Measurements from ENCODE around the gene MT1A. TPM values are rescaled to one million over a fixed set of nuclear protein-coding genes. Genes with fewer than 3 reads are reported as not detected.

MT1A gene
- total RNA-seq, 1 donor from 2014 or later, result not detected

GRCh38 chr16:56607675-56608042 is 30.8 kb upstream of the MT1A start:
- no peak for DNase-seq (ENCODE audit: extremely low spot score, unreplicated experiment)
- Mint-ChIP-seq H3K4me1 (ENCODE audit: unreplicated experiment) (peaks cover 51% of the 10 kb centered on the region), H3K9me3 (ENCODE audit: unreplicated experiment) (no peaks in the 10 kb centered on the region), H3K36me3 (ENCODE audit: unreplicated experiment) (no peaks in the 10 kb centered on the region), H3K27me3 (ENCODE audit: unreplicated experiment) (no peaks in the 10 kb centered on the region), H3K27ac (ENCODE audit: unreplicated experiment) (peak overlapping the region; percentile 99), H3K4me3 (ENCODE audit: unreplicated experiment) (peak overlapping the region; percentile 55)
- TF ChIP-seq CTCF (IDR thresholded peaks at IDR 0.05), result no peak

- Mint-ChIP-seq H3K27me3 (ENCODE audit: unreplicated experiment) (no peaks in the 10 kb centered on the region), H3K9me3 (ENCODE audit: unreplicated experiment) (no peaks in the 10 kb centered on the region), H3K36me3 (ENCODE audit: unreplicated experiment) (no peaks in the 10 kb centered on the region), H3K4me1 (ENCODE audit: unreplicated experiment) (peaks cover 51% of the 10 kb centered on the region), H3K27ac (ENCODE audit: unreplicated experiment) (peak within 1 kb of the TSS; percentile 99), H3K4me3 (ENCODE audit: unreplicated experiment) (peak within 1 kb of the TSS; percentile 90)
- peak; percentile 96 for DNase-seq (ENCODE audit: extremely low spot score, unreplicated experiment)
- no peak for TF ChIP-seq CTCF (IDR thresholded peaks at IDR 0.05)
Measured at GRCh38 chr16:56608043-56608875, 30.2 kb upstream of the MT1A start, which contains the start of gene MT2A. MT2A (plus strand) TSS chr16:56608584; CDS start chr16:56608656, 72 bp downstream.

- Mint-ChIP-seq H3K27me3 (ENCODE audit: unreplicated experiment) (no peaks in the 10 kb centered on the region), H3K9me3 (ENCODE audit: unreplicated experiment) (no peaks in the 10 kb centered on the region), H3K4me3 (ENCODE audit: unreplicated experiment) (peak overlapping the region; percentile 90), H3K4me1 (ENCODE audit: unreplicated experiment) (peaks cover 50% of the 10 kb centered on the region), H3K27ac (ENCODE audit: unreplicated experiment) (peak overlapping the region; percentile 98), H3K36me3 (ENCODE audit: unreplicated experiment) (no peaks in the 10 kb centered on the region)
- DNase-seq (ENCODE audit: extremely low spot score, unreplicated experiment), result no peak
- TF ChIP-seq CTCF (IDR thresholded peaks at IDR 0.05), result no peak
Measured at GRCh38 chr16:56608876-56609462, 29.5 kb upstream of the MT1A start.

GRCh38 chr16:56609463-56609921 is 29.0 kb upstream of the MT1A start:
- TF ChIP-seq CTCF (IDR thresholded peaks at IDR 0.05), result no peak
- Mint-ChIP-seq H3K4me3 (ENCODE audit: unreplicated experiment) (peak overlapping the region; percentile 90), H3K36me3 (ENCODE audit: unreplicated experiment) (no peaks in the 10 kb centered on the region), H3K27me3 (ENCODE audit: unreplicated experiment) (no peaks in the 10 kb centered on the region), H3K9me3 (ENCODE audit: unreplicated experiment) (no peaks in the 10 kb centered on the region), H3K4me1 (ENCODE audit: unreplicated experiment) (peaks cover 56% of the 10 kb centered on the region), H3K27ac (ENCODE audit: unreplicated experiment) (peak overlapping the region; percentile 98)
- DNase-seq (ENCODE audit: extremely low spot score, unreplicated experiment), result no peak

GRCh38 chr16:56610017-56610608 is 28.4 kb upstream of the MT1A start:
- Mint-ChIP-seq H3K27me3 (ENCODE audit: unreplicated experiment) (no peaks in the 10 kb centered on the region), H3K27ac (ENCODE audit: unreplicated experiment) (peak overlapping the region; percentile 98)

More at GRCh38 chr16:56610017-56610608, 28.4 kb upstream of the MT1A start:
- H3K4me3 Mint-ChIP-seq (ENCODE audit: unreplicated experiment), result peak overlapping the region; percentile 90
- H3K36me3 Mint-ChIP-seq (ENCODE audit: unreplicated experiment), result no peaks in the 10 kb centered on the region
- peaks cover 57% of the 10 kb centered on the region for H3K4me1 Mint-ChIP-seq (ENCODE audit: unreplicated experiment)
- H3K9me3 Mint-ChIP-seq (ENCODE audit: unreplicated experiment), result no peaks in the 10 kb centered on the region
- TF ChIP-seq CTCF (IDR thresholded peaks at IDR 0.05), result no peak
- no peak for DNase-seq (ENCODE audit: extremely low spot score, unreplicated experiment)

All from osteocyte (in vitro differentiated cells).